Lung (tissue), 12 donors: ENCODE measurements around the gene WFS1. TPM values are rescaled to one million over a fixed set of nuclear protein-coding genes. Genes with fewer than 3 reads are reported as not detected.
A peak's percentile ranks its signal among the peaks of the same experiment; 100 is the strongest.

Experiments used
- ATAC-seq: fragments of 200-7000 bp; cut with Tn5 transposase; one replicate; pipeline ENCODE4 v1.9.1; 2020; ENCODE audit warnings: moderate number of reproducible peaks; ENCODE audit not compliant: insufficient read depth, low FRiP score
- DNase-seq, 3 donors: peaks; one replicate each; pipeline ENCODE4 v3.0.0-alpha.2; 2013 to 2017
- H3K27ac ChIP-seq, 2 donors: one replicate each; pipeline ENCODE4 v1.5.1; 2013; ENCODE audit warnings: mild to moderate bottlenecking in 2 of 2, moderate library complexity in 2 of 2, control low read depth in 1 of 2, inconsistent platforms in 1 of 2, low read depth in 1 of 2, low read length in 1 of 2
- H3K27me3 ChIP-seq, 3 donors: one replicate each; pipeline ENCODE4 v1.5.1; 2013; ENCODE audit warnings: low read length in 2 of 3; ENCODE audit not compliant: control insufficient read depth in 3 of 3, insufficient read depth in 3 of 3
- H3K36me3 ChIP-seq, 4 donors: one replicate each; pipeline ENCODE4 v1.5.1; 2013; ENCODE audit warnings: low read length in 4 of 4, mild to moderate bottlenecking in 1 of 4, moderate library complexity in 1 of 4; ENCODE audit not compliant: control insufficient read depth in 4 of 4, insufficient read depth in 4 of 4
- H3K4me1 ChIP-seq, 5 donors: one replicate each; pipeline ENCODE4 v1.5.1; 2013; ENCODE audit warnings: low read length in 5 of 5, mild to moderate bottlenecking in 2 of 5, moderate library complexity in 1 of 5; ENCODE audit not compliant: control insufficient read depth in 5 of 5, insufficient read depth in 5 of 5
- H3K4me3 ChIP-seq: one replicate; pipeline ENCODE4 v1.5.1; 2013; ENCODE audit warnings: mild to moderate bottlenecking, control low read depth, moderate library complexity
- H3K9ac ChIP-seq, 2 donors: one replicate each; pipeline ENCODE4 v1.5.1; 2013; ENCODE audit warnings: low read length in 2 of 2, control low read depth in 1 of 2; ENCODE audit not compliant: insufficient read depth in 1 of 2
- H3K9me3 ChIP-seq, 4 donors: one replicate each; pipeline ENCODE4 v1.5.1; 2013; ENCODE audit warnings: low read length in 3 of 4, mild to moderate bottlenecking in 1 of 4, moderate library complexity in 1 of 4; ENCODE audit not compliant: control insufficient read depth in 4 of 4, insufficient read depth in 3 of 4
- WGBS, 2 donors: extraction: QIAGEN DNeasy Blood & Tissue Kit; methylation state at CpG; one replicate each; pipeline ENCODE4 v1.1.7; 2013; 5-methylcytosine and 5-hydroxymethylcytosine counted together
- polyA plus RNA-seq, 2 donors: library from polyadenylated mRNA; stranded (reverse); fragments of 200-250 nt; gene quantifications; one replicate each; pipeline ENCODE4 v1.2.1, GENCODE V29; 2013
- total RNA-seq, 2 donors: library from RNA; depleted of rRNA in 1 of 2; stranded (reverse); fragments of >200 nt in 1 of 2; gene quantifications; one replicate each; pipeline ENCODE4 v1.2.1, GENCODE V29; 2014 to 2021
- TF ChIP-seq, protein P1 (sequence below): IDR thresholded peaks from 2 replicates; pipeline ENCODE4 v1.5.1; 2012; ENCODE audit warnings: mild to moderate bottlenecking; ENCODE audit errors: control extremely low read depth, extremely low read depth
- donor health status: control.
- donor health status: control.
- donor health status: Bipolar disorder and iron deficiency.
- donor health status: healthy.
- donor health status: DM: yes; HTN: yes; CAD: no.

Gene WFS1
- total and polyA plus RNA-seq, 4 donors: 26.5 to 76.0 (median 30.2) TPM

GRCh38 chr4:6250235-6250983 is 19.2 kb upstream of the WFS1 start:
- TF ChIP-seq, protein P1, sequence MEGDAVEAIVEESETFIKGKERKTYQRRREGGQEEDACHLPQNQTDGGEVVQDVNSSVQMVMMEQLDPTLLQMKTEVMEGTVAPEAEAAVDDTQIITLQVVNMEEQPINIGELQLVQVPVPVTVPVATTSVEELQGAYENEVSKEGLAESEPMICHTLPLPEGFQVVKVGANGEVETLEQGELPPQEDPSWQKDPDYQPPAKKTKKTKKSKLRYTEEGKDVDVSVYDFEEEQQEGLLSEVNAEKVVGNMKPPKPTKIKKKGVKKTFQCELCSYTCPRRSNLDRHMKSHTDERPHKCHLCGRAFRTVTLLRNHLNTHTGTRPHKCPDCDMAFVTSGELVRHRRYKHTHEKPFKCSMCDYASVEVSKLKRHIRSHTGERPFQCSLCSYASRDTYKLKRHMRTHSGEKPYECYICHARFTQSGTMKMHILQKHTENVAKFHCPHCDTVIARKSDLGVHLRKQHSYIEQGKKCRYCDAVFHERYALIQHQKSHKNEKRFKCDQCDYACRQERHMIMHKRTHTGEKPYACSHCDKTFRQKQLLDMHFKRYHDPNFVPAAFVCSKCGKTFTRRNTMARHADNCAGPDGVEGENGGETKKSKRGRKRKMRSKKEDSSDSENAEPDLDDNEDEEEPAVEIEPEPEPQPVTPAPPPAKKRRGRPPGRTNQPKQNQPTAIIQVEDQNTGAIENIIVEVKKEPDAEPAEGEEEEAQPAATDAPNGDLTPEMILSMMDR: peak; percentile 84
- peaks cover 0 to 28% (median 5%) of the 10 kb centered on the region in 3 donors for H3K27me3 ChIP-seq
- DNase-seq: peak in 2 of 3 donors; percentile 78 to 80
- peaks cover 0 to 10% (median 1%) of the 10 kb centered on the region in 4 donors for H3K9me3 ChIP-seq
- H3K36me3 ChIP-seq: no peaks in the 10 kb centered on the region
- WGBS, 2 donors: 17% methylated on average over 15 of the region's 15 CpGs
- H3K4me1 ChIP-seq: peaks cover 0 to 5% (median 0%) of the 10 kb centered on the region in 5 donors
- H3K27ac ChIP-seq: no peak overlapping the region
- peak; percentile 45 for ATAC-seq
- H3K9ac ChIP-seq: no peak overlapping the region
- no peak overlapping the region for H3K4me3 ChIP-seq

DNA sequence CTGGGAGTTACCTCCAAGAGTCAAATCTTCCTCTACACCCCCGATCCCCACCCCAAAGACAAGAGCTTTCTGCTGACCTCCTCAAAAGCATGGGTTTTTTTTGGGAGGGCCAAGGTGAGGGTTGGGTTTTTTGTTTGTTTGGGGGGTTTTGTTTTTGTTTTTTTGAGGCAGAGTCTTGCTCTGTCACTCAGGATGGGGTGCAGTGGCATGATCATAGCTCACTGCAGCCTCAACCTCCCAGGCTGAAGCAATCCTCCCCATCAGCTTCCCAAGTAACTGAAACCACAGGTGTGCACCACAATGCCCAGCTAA is 18.7 kb upstream of the WFS1 start:
- DNase-seq: no peak
- 0% methylated on average over 1 of the region's 1 CpG for WGBS, 2 donors
- H3K4me1 ChIP-seq: no peaks in the 10 kb centered on the region
- no peak overlapping the region for H3K9ac ChIP-seq
- TF ChIP-seq, protein P1: no peak
- ATAC-seq: no peak
- H3K9me3 ChIP-seq: peaks cover 0 to 10% (median 1%) of the 10 kb centered on the region in 4 donors
- H3K27me3 ChIP-seq: peaks cover 0 to 22% (median under 1%) of the 10 kb centered on the region in 3 donors
- H3K36me3 ChIP-seq: no peaks in the 10 kb centered on the region
- H3K27ac ChIP-seq: no peak overlapping the region
- no peak overlapping the region for H3K4me3 ChIP-seq

GRCh38 chr4:6251365-6251764 is 18.3 kb upstream of the WFS1 start:
- Histone ChIP-seq H3K9me3 (peaks cover 0 to 10% (median 1%) of the 10 kb centered on the region in 4 donors), H3K4me1 (no peaks in the 10 kb centered on the region), H3K4me3 (no peak overlapping the region), H3K36me3 (no peaks in the 10 kb centered on the region), H3K27me3 (peaks cover 0 to 19% (median 0%) of the 10 kb centered on the region in 3 donors), H3K27ac (no peak overlapping the region), H3K9ac (no peak overlapping the region)
- TF ChIP-seq, protein P1: no peak
- DNase-seq: no peak
- no peak for ATAC-seq
- 94% methylated on average over 14 of the region's 14 CpGs for WGBS, 2 donors

- WGBS, 2 donors: 80 to 91% methylated on average over 8 of the region's 8 CpGs
- Histone ChIP-seq H3K4me1 (no peaks in the 10 kb centered on the region), H3K9ac (no peak overlapping the region)
Observed at GRCh38 chr4:6252051-6252450, 17.6 kb upstream of the WFS1 start.

More at GRCh38 chr4:6252051-6252450, 17.6 kb upstream of the WFS1 start:
- H3K27ac ChIP-seq: no peak overlapping the region
- peaks cover 0 to 5% (median 1%) of the 10 kb centered on the region in 4 donors for H3K9me3 ChIP-seq
- no peaks in the 10 kb centered on the region for H3K36me3 ChIP-seq
- peaks cover 0 to 17% (median 0%) of the 10 kb centered on the region in 3 donors for H3K27me3 ChIP-seq
- ATAC-seq (no peak), DNase-seq (no peak)
- H3K4me3 ChIP-seq: no peak overlapping the region
- TF ChIP-seq, protein P1: no peak
